Mucosa of descending colon (tissue), 3 donors: ENCODE measurements around the gene PHLPP1. TPM values are rescaled to one million over a fixed set of nuclear protein-coding genes. Genes with fewer than 3 reads are reported as not detected.

ENCODE experiments used
- ATAC-seq: fragments of 200-7000 bp; cut with Tn5 transposase; one replicate; pipeline ENCODE4 v1.9.1; 2020; ENCODE audit warnings: mild to moderate bottlenecking, moderate library complexity
- DNase-seq, 3 donors: peaks; one replicate each; pipeline ENCODE4 v3.0.0-alpha.2; 2020
- H3K36me3 ChIP-seq: fragments of 200-600 bp; one replicate; pipeline ENCODE4 v1.8.0; 2021; ENCODE audit warnings: low read depth, mild to moderate bottlenecking
- H3K4me1 ChIP-seq: fragments of 200-600 bp; one replicate; pipeline ENCODE4 v1.8.0; 2021; ENCODE audit warnings: low read depth, mild to moderate bottlenecking
- H3K4me3 ChIP-seq: fragments of 200-600 bp; one replicate; pipeline ENCODE4 v1.8.0; 2021; ENCODE audit warnings: mild to moderate bottlenecking
- H3K9me3 ChIP-seq: fragments of 200-600 bp; one replicate; pipeline ENCODE4 v1.8.0; 2021; ENCODE audit warnings: mild to moderate bottlenecking
- CTCF ChIP-seq: fragments of 200-600 bp; IDR thresholded peaks from one replicate; pipeline ENCODE4 v1.8.0; 2022; ENCODE audit warnings: antibody characterized with exemption, mild to moderate bottlenecking
- intact Hi-C, 2 donors: fragments of 100-400 bp; cut with DNase I in 1 of 2; cut with micrococcal nuclease in 1 of 2; formaldehyde crosslinking; loops; one replicate each; pipeline versions ENCODE4 v1.11.0 to v1.11.1; 2022; cut with DNase I, micrococcal nuclease
- total RNA-seq, 3 donors: library from RNA; stranded (reverse); fragmentation: NEBNext Ultra II Directional in 2 of 3; extraction: Animal tissue kit (Norgen Biotek cat#: 25700) in 2 of 3; gene quantifications; one replicate each; pipeline versions ENCODE4 v1.2.1 to v1.2.4, GENCODE V29; 2021 to 2023
- donor health status: DM: no; HTN: no; CAD: no; lungs with moderate emphysema.
- donor health status: DM: no; HTN: no; CAD: no.
- donor health status: DM: no; HTN: yes; CAD: no.

The PHLPP1 gene
- total RNA-seq, 3 donors from 2014 or later, result 17.9 to 28.9 (median 19.7) TPM

GRCh38 chr18:62880034-62880433 is 164.7 kb downstream of the PHLPP1 start:
- intact Hi-C loops, result no loop called here

GRCh38 chr18:62880673-62881364 is 165.5 kb downstream of the PHLPP1 start:
- no peaks in the 10 kb centered on the region for H3K9me3 ChIP-seq
- no peak overlapping the region for H3K4me3 ChIP-seq
- H3K36me3 ChIP-seq, result no peaks in the 10 kb centered on the region
- DNase-seq (no peak), ATAC-seq (no peak)
- intact Hi-C loops, result no loop called here
- no peak for TF ChIP-seq CTCF
- no peaks in the 10 kb centered on the region for H3K4me1 ChIP-seq

More at GRCh38 chr18:62880034-62880433, 164.7 kb downstream of the PHLPP1 start:
- H3K36me3 ChIP-seq, result no peaks in the 10 kb centered on the region
- no peak for DNase-seq
- H3K9me3 ChIP-seq, result no peaks in the 10 kb centered on the region
- no peak overlapping the region for H3K4me3 ChIP-seq
- no peaks in the 10 kb centered on the region for H3K4me1 ChIP-seq
- no peak for TF ChIP-seq CTCF
- ATAC-seq, result no peak

GRCh38 chr18:62881509-62882016 is 166.2 kb downstream of the PHLPP1 start:
- TF ChIP-seq CTCF, result no peak

GRCh38 chr18:62883937-62884735 is 168.8 kb downstream of the PHLPP1 start:
- ATAC-seq (peak; percentile 31), DNase-seq (no peak)
- no peak for TF ChIP-seq CTCF
- Histone ChIP-seq H3K4me1 (no peaks in the 10 kb centered on the region), H3K9me3 (no peaks in the 10 kb centered on the region), H3K4me3 (no peak overlapping the region), H3K36me3 (no peaks in the 10 kb centered on the region)
- intact Hi-C loops, result no loop called here

More at GRCh38 chr18:62881509-62882016, 166.2 kb downstream of the PHLPP1 start:
- ATAC-seq, result peak; percentile 60
- Histone ChIP-seq H3K9me3 (no peaks in the 10 kb centered on the region), H3K36me3 (no peaks in the 10 kb centered on the region), H3K4me3 (no peak overlapping the region), H3K4me1 (no peaks in the 10 kb centered on the region)
- DNase-seq, result no peak
- intact Hi-C loops, result no loop called here

GRCh38 chr18:62885804-62886203 is 170.5 kb downstream of the PHLPP1 start:
- TF ChIP-seq CTCF, result no peak
- H3K36me3 ChIP-seq, result no peaks in the 10 kb centered on the region
- no peak for ATAC-seq
- no peak overlapping the region for H3K4me3 ChIP-seq
- no peaks in the 10 kb centered on the region for H3K9me3 ChIP-seq
- no peak for DNase-seq
- intact Hi-C loops, result no loop called here
- H3K4me1 ChIP-seq, result no peaks in the 10 kb centered on the region
